ENCODE data around the gene FGF11. TPM values are rescaled to one million over a fixed set of nuclear protein-coding genes. Genes with fewer than 3 reads are reported as not detected.

FGF11 gene
- total RNA-seq, 6 donors from 2014 or later = 0.15 to 2.0 (median 0.57) TPM; not detected in 1

DNA sequence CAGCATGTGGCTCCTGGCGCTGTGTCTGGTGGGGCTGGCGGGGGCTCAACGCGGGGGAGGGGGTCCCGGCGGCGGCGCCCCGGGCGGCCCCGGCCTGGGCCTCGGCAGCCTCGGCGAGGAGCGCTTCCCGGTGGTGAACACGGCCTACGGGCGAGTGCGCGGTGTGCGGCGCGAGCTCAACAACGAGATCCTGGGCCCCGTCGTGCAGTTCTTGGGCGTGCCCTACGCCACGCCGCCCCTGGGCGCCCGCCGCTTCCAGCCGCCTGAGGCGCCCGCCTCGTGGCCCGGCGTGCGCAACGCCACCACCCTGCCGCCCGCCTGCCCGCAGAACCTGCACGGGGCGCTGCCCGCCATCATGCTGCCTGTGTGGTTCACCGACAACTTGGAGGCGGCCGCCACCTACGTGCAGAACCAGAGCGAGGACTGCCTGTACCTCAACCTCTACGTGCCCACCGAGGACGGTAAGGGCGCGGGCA lies 31.0 kb upstream of the FGF11 start:
- TF ChIP-seq POLR2AphosphoS5 (IDR thresholded peaks at IDR 0.05) (no peak), EP300 (IDR thresholded peaks at IDR 0.05) (no peak), POLR2A (IDR thresholded peaks at IDR 0.05) (no peak)
- TF ChIP-seq, protein P1, sequence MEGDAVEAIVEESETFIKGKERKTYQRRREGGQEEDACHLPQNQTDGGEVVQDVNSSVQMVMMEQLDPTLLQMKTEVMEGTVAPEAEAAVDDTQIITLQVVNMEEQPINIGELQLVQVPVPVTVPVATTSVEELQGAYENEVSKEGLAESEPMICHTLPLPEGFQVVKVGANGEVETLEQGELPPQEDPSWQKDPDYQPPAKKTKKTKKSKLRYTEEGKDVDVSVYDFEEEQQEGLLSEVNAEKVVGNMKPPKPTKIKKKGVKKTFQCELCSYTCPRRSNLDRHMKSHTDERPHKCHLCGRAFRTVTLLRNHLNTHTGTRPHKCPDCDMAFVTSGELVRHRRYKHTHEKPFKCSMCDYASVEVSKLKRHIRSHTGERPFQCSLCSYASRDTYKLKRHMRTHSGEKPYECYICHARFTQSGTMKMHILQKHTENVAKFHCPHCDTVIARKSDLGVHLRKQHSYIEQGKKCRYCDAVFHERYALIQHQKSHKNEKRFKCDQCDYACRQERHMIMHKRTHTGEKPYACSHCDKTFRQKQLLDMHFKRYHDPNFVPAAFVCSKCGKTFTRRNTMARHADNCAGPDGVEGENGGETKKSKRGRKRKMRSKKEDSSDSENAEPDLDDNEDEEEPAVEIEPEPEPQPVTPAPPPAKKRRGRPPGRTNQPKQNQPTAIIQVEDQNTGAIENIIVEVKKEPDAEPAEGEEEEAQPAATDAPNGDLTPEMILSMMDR (IDR thresholded peaks at IDR 0.05) = no peak
- 82 to 91% methylated on average over 38 to 50 of the region's 58 CpGs for WGBS, 2 donors
- Histone ChIP-seq H3K4me1 (peaks cover 6 to 16% (median 13%) of the 10 kb centered on the region in 4 donors), H3K4me3 (peak overlapping the region in 1 of 4 donors; percentile 13), H3K27me3 (no peaks in the 10 kb centered on the region), H3K9me3 (no peaks in the 10 kb centered on the region), H3K27ac (no peak overlapping the region), H3K36me3 (peaks cover 0 to 8% (median 0%) of the 10 kb centered on the region in 4 donors)
- no peak for ATAC-seq (ENCODE audit: low FRiP score in 2 of 2)
- peak in 1 of 2 donors; percentile 84 for DNase-seq

DNA sequence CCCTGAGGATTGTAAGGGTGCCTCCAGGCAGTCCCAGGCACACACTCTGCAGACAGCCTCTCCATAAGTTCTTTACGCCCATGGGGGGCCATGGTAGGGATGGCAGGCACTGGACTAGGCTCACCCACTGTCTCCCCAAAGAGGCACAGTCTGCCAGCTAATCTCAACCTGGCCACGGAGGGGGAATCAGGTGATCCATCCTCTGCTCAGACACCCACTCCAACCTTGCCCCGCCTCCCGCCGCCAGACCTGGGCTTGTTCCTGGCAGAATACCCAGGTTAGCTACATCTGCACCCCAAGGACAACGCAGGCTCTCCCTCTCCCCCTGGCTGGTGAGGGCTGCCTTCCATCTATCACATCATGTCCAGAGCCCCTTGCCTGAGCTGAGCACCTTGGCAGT lies 30.4 kb upstream of the FGF11 start:
- no peak for TF ChIP-seq POLR2AphosphoS5 (IDR thresholded peaks at IDR 0.05)
- TF ChIP-seq POLR2A (IDR thresholded peaks at IDR 0.05) = no peak
- no peak for TF ChIP-seq EP300 (IDR thresholded peaks at IDR 0.05)
- TF ChIP-seq, protein P1 (IDR thresholded peaks at IDR 0.05) = no peak

GRCh38 chr17:7409716-7410115 lies 29.6 kb upstream of the FGF11 start:
- Histone ChIP-seq H3K4me1 (peaks cover 6 to 13% (median 11%) of the 10 kb centered on the region in 4 donors), H3K27me3 (no peaks in the 10 kb centered on the region), H3K9me3 (no peaks in the 10 kb centered on the region), H3K27ac (no peak overlapping the region), H3K4me3 (no peak overlapping the region), H3K36me3 (peaks cover 0 to 8% (median 0%) of the 10 kb centered on the region in 4 donors)
- no peak for DNase-seq
- 93 to 94% methylated on average over 6 of the region's 6 CpGs for WGBS, 2 donors
- ATAC-seq (ENCODE audit: low FRiP score in 2 of 2) = no peak
- TF ChIP-seq EP300 (IDR thresholded peaks at IDR 0.05) (no peak), POLR2AphosphoS5 (IDR thresholded peaks at IDR 0.05) (no peak), POLR2A (IDR thresholded peaks at IDR 0.05) (no peak)
- TF ChIP-seq, protein P1 (IDR thresholded peaks at IDR 0.05) = no peak

More for the DNA sequence above, 30.4 kb upstream of the FGF11 start:
- no peak overlapping the region for H3K27ac ChIP-seq
- H3K36me3 ChIP-seq = peaks cover 0 to 8% (median 0%) of the 10 kb centered on the region in 4 donors
- H3K27me3 ChIP-seq = no peaks in the 10 kb centered on the region
- DNase-seq (peak in 1 of 2 donors; percentile 72), ATAC-seq (ENCODE audit: low FRiP score in 2 of 2) (no peak)
- no peak overlapping the region for H3K4me3 ChIP-seq
- WGBS, 2 donors = 84% methylated on average over 6 of the region's 6 CpGs; no CpG with 5 or more reads in 1 of the 2 donors
- H3K4me1 ChIP-seq = peaks cover 6 to 14% (median 11%) of the 10 kb centered on the region in 4 donors
- H3K9me3 ChIP-seq = no peaks in the 10 kb centered on the region

- Histone ChIP-seq H3K4me1 (peaks cover 0 to 3% (median under 1%) of the 10 kb centered on the region in 4 donors), H3K27ac (no peak overlapping the region), H3K36me3 (peaks cover 0 to 8% (median 3%) of the 10 kb centered on the region in 4 donors), H3K4me3 (no peak overlapping the region), H3K27me3 (no peaks in the 10 kb centered on the region), H3K9me3 (no peaks in the 10 kb centered on the region)
- peak in 1 of 2 donors; percentile 68 for DNase-seq
- WGBS, 2 donors = 90 to 92% methylated on average over 22 to 25 of the region's 25 CpGs
- no peak for ATAC-seq (ENCODE audit: low FRiP score in 2 of 2)
- TF ChIP-seq, protein P1 (IDR thresholded peaks at IDR 0.05) = no peak
- TF ChIP-seq EP300 (IDR thresholded peaks at IDR 0.05) = no peak
- no peak for TF ChIP-seq POLR2AphosphoS5 (IDR thresholded peaks at IDR 0.05)
- TF ChIP-seq POLR2A (IDR thresholded peaks at IDR 0.05) = no peak
Observed at GRCh38 chr17:7410634-7411426, 28.5 kb upstream of the FGF11 start.

Data from upper lobe of left lung (tissue), 6 donors.